ENCODE measurements around the gene SGPP2. TPM values are rescaled to one million over a fixed set of nuclear protein-coding genes. Genes with fewer than 3 reads are reported as not detected.

SGPP2 gene
- total RNA-seq, 2 donors from 2014 or later, result 4.0 to 4.9 TPM

DNA sequence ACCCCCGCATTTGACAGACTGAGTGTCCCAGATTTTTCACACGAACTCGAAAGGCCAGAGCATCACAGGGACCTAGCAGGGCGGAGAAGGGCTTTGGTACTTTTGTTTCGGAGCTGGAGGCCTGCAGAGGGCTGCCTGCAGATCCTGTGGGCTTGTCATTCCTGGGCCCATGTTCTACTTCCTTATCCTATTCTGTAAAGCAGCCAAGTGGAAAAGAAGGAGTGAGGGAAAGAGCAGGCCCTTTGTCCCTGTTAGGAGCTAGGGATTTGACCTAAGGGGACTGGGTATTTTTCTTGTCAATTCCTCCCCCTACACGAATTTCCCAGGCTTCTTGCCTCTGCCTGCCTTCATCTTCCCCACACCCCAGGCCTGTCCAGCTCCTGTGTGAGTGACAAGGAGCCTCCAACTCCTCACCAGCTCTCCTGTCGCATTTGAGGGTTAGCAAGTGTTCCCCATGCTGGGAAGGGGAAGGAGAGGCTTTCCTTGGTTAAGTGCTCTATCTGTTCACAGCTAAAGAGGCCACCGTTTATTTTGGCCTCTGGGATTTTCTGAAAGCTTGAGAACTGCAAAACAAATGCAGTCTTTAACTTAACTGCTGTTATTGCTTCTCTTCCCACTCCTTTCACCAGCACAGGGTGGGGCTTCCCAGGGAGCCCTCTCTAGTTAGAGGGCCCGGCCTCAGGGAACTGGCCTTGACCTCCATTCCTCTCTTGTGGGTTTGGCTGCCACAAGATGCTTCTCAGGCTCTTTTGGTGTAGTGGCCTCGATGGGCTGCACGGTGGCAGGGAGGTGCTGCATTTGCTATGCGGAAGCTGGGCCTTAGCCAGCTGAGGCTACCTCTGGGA, 61.2 kb downstream of the SGPP2 start:
- no peaks in the 10 kb centered on the region for H3K4me1 ChIP-seq
- TF ChIP-seq POLR2A (IDR thresholded peaks at IDR 0.05), result no peak
- TF ChIP-seq, protein P1, sequence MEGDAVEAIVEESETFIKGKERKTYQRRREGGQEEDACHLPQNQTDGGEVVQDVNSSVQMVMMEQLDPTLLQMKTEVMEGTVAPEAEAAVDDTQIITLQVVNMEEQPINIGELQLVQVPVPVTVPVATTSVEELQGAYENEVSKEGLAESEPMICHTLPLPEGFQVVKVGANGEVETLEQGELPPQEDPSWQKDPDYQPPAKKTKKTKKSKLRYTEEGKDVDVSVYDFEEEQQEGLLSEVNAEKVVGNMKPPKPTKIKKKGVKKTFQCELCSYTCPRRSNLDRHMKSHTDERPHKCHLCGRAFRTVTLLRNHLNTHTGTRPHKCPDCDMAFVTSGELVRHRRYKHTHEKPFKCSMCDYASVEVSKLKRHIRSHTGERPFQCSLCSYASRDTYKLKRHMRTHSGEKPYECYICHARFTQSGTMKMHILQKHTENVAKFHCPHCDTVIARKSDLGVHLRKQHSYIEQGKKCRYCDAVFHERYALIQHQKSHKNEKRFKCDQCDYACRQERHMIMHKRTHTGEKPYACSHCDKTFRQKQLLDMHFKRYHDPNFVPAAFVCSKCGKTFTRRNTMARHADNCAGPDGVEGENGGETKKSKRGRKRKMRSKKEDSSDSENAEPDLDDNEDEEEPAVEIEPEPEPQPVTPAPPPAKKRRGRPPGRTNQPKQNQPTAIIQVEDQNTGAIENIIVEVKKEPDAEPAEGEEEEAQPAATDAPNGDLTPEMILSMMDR (IDR thresholded peaks at IDR 0.05), result no peak
- H3K27me3 ChIP-seq, result no peaks in the 10 kb centered on the region
- DNase-seq (no peak), ATAC-seq (no peak)
- no peaks in the 10 kb centered on the region for H3K9me3 ChIP-seq
- no peaks in the 10 kb centered on the region for H3K36me3 ChIP-seq (replicated peaks in 1 of 2; ENCODE audit: insufficient read depth in 1 of 2, low read depth in 2 of 2)
- H3K4me3 ChIP-seq, result no peak overlapping the region
- H3K27ac ChIP-seq, result no peak overlapping the region
- intact Hi-C loops (cut with DNase I), result no loop called here
- 61 to 70% methylated on average over 12 of the region's 12 CpGs for WGBS, 2 donors

DNA sequence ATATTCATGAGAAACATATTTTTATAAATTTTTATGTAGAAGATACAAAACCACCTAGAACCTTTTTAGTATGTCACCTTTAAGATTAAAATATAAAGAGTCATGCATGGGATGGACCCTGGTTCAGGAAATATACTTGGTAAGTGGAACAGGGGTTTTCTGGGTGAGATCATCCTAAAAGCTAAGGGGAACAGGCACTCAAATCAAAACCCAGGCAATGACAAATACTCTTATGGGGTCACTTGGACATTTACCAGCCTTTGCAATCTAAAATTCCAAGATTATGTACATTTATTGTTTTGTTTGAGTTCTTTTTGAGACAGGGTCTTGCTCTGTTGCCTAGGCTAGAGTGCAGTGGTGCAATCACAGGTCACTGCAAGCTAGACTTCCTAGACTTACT, 65.8 kb downstream of the SGPP2 start:
- H3K27ac ChIP-seq, result no peak overlapping the region
- H3K36me3 ChIP-seq (replicated peaks in 1 of 2; ENCODE audit: insufficient read depth in 1 of 2, low read depth in 2 of 2), result no peaks in the 10 kb centered on the region
- intact Hi-C loops (cut with DNase I), result no loop called here
- no peaks in the 10 kb centered on the region for H3K9me3 ChIP-seq
- TF ChIP-seq, protein P1 (IDR thresholded peaks at IDR 0.05), result no peak
- no peak for TF ChIP-seq POLR2A (IDR thresholded peaks at IDR 0.05)
- DNase-seq, result no peak
- no peak overlapping the region for H3K4me3 ChIP-seq
- H3K4me1 ChIP-seq, result no peaks in the 10 kb centered on the region
- H3K27me3 ChIP-seq, result no peaks in the 10 kb centered on the region
- no peak for ATAC-seq

DNA sequence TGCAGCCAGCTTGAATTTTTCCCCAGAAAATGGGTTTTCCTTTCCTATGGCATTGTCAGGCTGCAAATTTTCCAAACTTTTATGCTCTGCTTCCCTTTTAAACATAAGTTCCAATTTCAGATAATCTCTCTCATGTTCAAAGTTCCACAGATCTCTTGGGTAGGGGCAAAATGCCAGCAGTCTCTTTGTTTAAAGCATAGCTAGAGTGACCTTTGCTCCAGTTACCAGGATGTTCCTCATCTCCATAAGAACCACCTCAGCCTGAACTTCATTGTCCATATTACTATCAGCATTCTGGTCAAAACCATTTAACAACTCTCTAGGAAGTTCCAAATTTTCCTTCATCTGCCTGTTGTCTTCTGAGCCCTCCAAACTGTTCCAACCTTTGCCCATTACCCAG, 68.3 kb downstream of the SGPP2 start:
- Histone ChIP-seq H3K27me3 (no peaks in the 10 kb centered on the region), H3K4me1 (no peaks in the 10 kb centered on the region), H3K9me3 (no peaks in the 10 kb centered on the region), H3K4me3 (no peak overlapping the region), H3K36me3 (replicated peaks in 1 of 2; ENCODE audit: insufficient read depth in 1 of 2, low read depth in 2 of 2) (no peaks in the 10 kb centered on the region), H3K27ac (no peak overlapping the region)
- ATAC-seq, result no peak
- DNase-seq, result peak in 2 of 4 donors; percentile 9 to 26
- intact Hi-C loops (cut with DNase I), result no loop called here
- TF ChIP-seq POLR2A (IDR thresholded peaks at IDR 0.05), result no peak
- TF ChIP-seq, protein P1 (IDR thresholded peaks at IDR 0.05), result no peak

DNA sequence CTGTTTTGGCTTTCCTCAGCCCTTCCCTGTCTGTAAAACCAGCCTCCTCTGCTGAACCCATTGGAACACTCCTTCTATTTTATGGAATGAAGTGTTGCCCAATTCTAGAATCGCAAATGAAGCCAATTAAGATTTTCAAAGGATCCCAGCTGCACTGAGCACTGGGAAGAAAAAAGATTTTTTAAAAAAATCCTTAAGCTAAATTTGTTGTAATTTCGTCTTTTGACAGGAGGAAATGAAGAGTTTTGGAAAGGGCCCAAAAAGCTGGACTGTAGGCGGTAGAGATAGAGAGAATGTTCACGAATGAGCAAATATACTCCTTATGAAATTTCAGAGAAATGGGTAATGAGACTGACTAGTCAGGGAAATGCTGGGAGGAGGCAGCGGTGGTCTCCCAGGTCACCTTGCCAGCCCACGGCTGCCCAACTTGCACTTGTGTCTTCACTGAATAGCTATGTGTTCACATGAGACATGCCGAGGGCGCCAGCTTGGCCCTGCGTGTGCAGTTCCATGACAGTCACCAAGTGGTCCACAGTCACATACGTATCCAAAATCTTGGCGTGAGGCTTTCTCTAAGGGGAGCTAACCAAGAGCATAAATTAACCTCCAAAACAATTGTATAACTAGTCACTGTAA, 69.9 kb downstream of the SGPP2 start:
- 71 to 83% methylated on average over 11 of the region's 11 CpGs for WGBS, 2 donors
- no peak for TF ChIP-seq POLR2A (IDR thresholded peaks at IDR 0.05)
- TF ChIP-seq, protein P1 (IDR thresholded peaks at IDR 0.05), result no peak
- Histone ChIP-seq H3K4me1 (no peaks in the 10 kb centered on the region), H3K27ac (no peak overlapping the region), H3K4me3 (no peak overlapping the region), H3K9me3 (no peaks in the 10 kb centered on the region), H3K36me3 (replicated peaks in 1 of 2; ENCODE audit: insufficient read depth in 1 of 2, low read depth in 2 of 2) (no peaks in the 10 kb centered on the region), H3K27me3 (no peaks in the 10 kb centered on the region)
- intact Hi-C loops (cut with DNase I), result no loop called here
- no peak for ATAC-seq
- no peak for DNase-seq
